Bronchial epithelial cell (primary cell): ENCODE measurements around the gene CYFIP2. TPM values are rescaled to one million over a fixed set of nuclear protein-coding genes. Genes with fewer than 3 reads are reported as not detected.

ENCODE experiments used
- DNase-seq: peaks from one replicate; pipeline ENCODE4 v3.0.0-alpha.2; 2010; ENCODE audit warnings: low read depth
- FAIRE-seq: peaks from 2 replicates; lab custom pipeline; 2011; peaks lifted over from hg19 to GRCh38; lab: Jason Lieb, UNC
- H3K27me3 ChIP-seq: 2 replicates; pipeline ENCODE4 v1.5.1; 2011; ENCODE audit warnings: low read length; ENCODE audit not compliant: control insufficient read depth, insufficient read depth
- H3K36me3 ChIP-seq: 2 replicates; pipeline ENCODE4 v1.5.1; 2011; ENCODE audit warnings: low read length; ENCODE audit not compliant: control insufficient read depth, insufficient read depth
- H3K4me3 ChIP-seq: 2 replicates; pipeline ENCODE4 v1.5.1; 2011; ENCODE audit warnings: mild to moderate bottlenecking, low read depth, low read length, control low read depth
- CTCF ChIP-seq: IDR thresholded peaks from 2 replicates; pipeline ENCODE4 v1.5.1; 2011; ENCODE audit warnings: mild to moderate bottlenecking, moderate library complexity, low read length, control low read depth, inconsistent platforms; ENCODE audit not compliant: insufficient read depth, severe bottlenecking
- total RNA-seq: library from RNA; depleted of rRNA; stranded (reverse); fragments of >200 nt; gene quantifications from 2 replicates; pipeline ENCODE4 v1.2.1, GENCODE V29; 2014

Gene CYFIP2
- total RNA-seq, 1 donor from 2014 or later: 3.9 TPM

- Histone ChIP-seq H3K27me3 (peaks cover 6% of the 10 kb centered on the region), H3K36me3 (no peaks in the 10 kb centered on the region), H3K4me3 (no peak overlapping the region)
- DNase-seq (peak; percentile 36), FAIRE-seq (peak; percentile 60)
- TF ChIP-seq CTCF: no peak
Measured at GRCh38 chr5:157263496-157264090, 2.3 kb upstream of the CYFIP2 start.

- FAIRE-seq (no peak), DNase-seq (no peak)
- peaks cover 6% of the 10 kb centered on the region for H3K27me3 ChIP-seq
- no peak for TF ChIP-seq CTCF
- peak overlapping the region; percentile 43 for H3K4me3 ChIP-seq
- no peaks in the 10 kb centered on the region for H3K36me3 ChIP-seq
Measured at GRCh38 chr5:157266286-157267007, 524 bp downstream of the CYFIP2 start.

GRCh38 chr5:157267025-157267424 is 1.1 kb downstream of the CYFIP2 start:
- TF ChIP-seq CTCF: no peak
- no peaks in the 10 kb centered on the region for H3K36me3 ChIP-seq
- peaks cover 6% of the 10 kb centered on the region for H3K27me3 ChIP-seq
- DNase-seq: no peak
- no peak overlapping the region for H3K4me3 ChIP-seq
- no peak for FAIRE-seq

GRCh38 chr5:157267761-157268480 is 2.0 kb downstream of the CYFIP2 start:
- peak; percentile 77 for DNase-seq
- peak; percentile 84 for FAIRE-seq
- peak; percentile 56 for TF ChIP-seq CTCF
- H3K27me3 ChIP-seq: peaks cover 6% of the 10 kb centered on the region
- H3K4me3 ChIP-seq: no peak overlapping the region
- no peaks in the 10 kb centered on the region for H3K36me3 ChIP-seq

- peak; percentile 91 for DNase-seq
- TF ChIP-seq CTCF: no peak
- no peak for FAIRE-seq
- Histone ChIP-seq H3K27me3 (peaks cover 6% of the 10 kb centered on the region), H3K4me3 (no peak overlapping the region), H3K36me3 (no peaks in the 10 kb centered on the region)
Measured at GRCh38 chr5:157269165-157269671, 3.3 kb downstream of the CYFIP2 start.
